Parathyroid adenoma (tissue), 2 donors: ENCODE measurements around the gene SOX13.
A peak's percentile ranks its signal among the peaks of the same experiment; 100 is the strongest.

Experiments used
- H2AFZ ChIP-seq: fragments of 300-600 bp; sonication (generic); one replicate; pipeline ENCODE4 v1.7.0; 2017; ENCODE audit warnings: antibody characterized with exemption, mild to moderate bottlenecking
- H3K27ac ChIP-seq: fragments of 300-600 bp; sonication (generic); one replicate; pipeline ENCODE4 v1.7.0; 2017
- H3K27me3 ChIP-seq: fragments of 300-600 bp; sonication (generic); one replicate; pipeline ENCODE4 v1.7.0; 2017; ENCODE audit warnings: low read length; ENCODE audit not compliant: control insufficient read depth, insufficient read depth
- H3K36me3 ChIP-seq: fragments of 300-600 bp; sonication (generic); one replicate; pipeline ENCODE4 v1.7.0; 2017; ENCODE audit warnings: low read length; ENCODE audit not compliant: control insufficient read depth, insufficient read depth
- H3K4me1 ChIP-seq: fragments of 300-600 bp; sonication (generic); one replicate; pipeline ENCODE4 v1.7.0; 2017; ENCODE audit warnings: control low read depth
- H3K4me2 ChIP-seq: fragments of 300-600 bp; sonication (generic); one replicate; pipeline ENCODE4 v1.7.0; 2017; ENCODE audit warnings: low read length
- H3K4me3 ChIP-seq: fragments of 300-600 bp; sonication (generic); one replicate; pipeline ENCODE4 v1.7.0; 2017; ENCODE audit warnings: low read depth, low read length
- H3K79me2 ChIP-seq: fragments of 300-600 bp; sonication (generic); one replicate; pipeline ENCODE4 v1.7.0; 2017; ENCODE audit warnings: control low read depth
- H3K9ac ChIP-seq: fragments of 300-600 bp; sonication (generic); one replicate; pipeline ENCODE4 v1.7.0; 2017; ENCODE audit warnings: mild to moderate bottlenecking
- H3K9me3 ChIP-seq: fragments of 300-600 bp; sonication (generic); one replicate; pipeline ENCODE4 v1.7.0; 2017; ENCODE audit warnings: low read length; ENCODE audit not compliant: control insufficient read depth
- CTCF ChIP-seq: fragments of 300-600 bp; sonication (generic); IDR thresholded peaks from one replicate; pipeline ENCODE4 v1.7.0; 2017; ENCODE audit warnings: antibody characterized with exemption, mild to moderate bottlenecking
- donor health status: primary hyperparathyroidism.

The SOX13 gene

DNA sequence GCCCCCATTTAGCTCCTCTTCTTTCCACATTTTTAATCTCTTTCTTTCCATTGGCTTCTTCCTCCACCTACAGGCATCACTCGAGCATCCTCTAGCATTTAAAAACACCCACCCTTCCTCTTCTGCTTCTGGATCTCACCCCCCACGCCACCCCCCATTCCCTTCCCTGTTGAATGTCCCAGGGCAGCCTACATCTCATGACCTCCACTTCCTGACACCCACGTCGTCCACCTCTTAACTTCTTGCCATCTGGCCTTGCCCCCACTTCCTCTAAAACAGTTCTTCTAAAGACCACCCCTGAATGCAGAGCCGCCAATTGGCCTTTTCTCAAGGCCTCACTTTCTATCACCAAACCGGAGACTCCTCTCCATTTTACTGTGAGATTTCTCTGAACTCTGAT is 85.0 kb downstream of the SOX13 start:
- Histone ChIP-seq H2AFZ (no peak overlapping the region), H3K4me2 (no peak overlapping the region), H3K27ac (no peak overlapping the region), H3K4me3 (no peak overlapping the region), H3K79me2 (no peaks in the 10 kb centered on the region), H3K27me3 (no peaks in the 10 kb centered on the region), H3K9me3 (no peaks in the 10 kb centered on the region), H3K4me1 (no peaks in the 10 kb centered on the region), H3K36me3 (no peaks in the 10 kb centered on the region), H3K9ac (no peak overlapping the region)
- no peak for TF ChIP-seq CTCF

DNA sequence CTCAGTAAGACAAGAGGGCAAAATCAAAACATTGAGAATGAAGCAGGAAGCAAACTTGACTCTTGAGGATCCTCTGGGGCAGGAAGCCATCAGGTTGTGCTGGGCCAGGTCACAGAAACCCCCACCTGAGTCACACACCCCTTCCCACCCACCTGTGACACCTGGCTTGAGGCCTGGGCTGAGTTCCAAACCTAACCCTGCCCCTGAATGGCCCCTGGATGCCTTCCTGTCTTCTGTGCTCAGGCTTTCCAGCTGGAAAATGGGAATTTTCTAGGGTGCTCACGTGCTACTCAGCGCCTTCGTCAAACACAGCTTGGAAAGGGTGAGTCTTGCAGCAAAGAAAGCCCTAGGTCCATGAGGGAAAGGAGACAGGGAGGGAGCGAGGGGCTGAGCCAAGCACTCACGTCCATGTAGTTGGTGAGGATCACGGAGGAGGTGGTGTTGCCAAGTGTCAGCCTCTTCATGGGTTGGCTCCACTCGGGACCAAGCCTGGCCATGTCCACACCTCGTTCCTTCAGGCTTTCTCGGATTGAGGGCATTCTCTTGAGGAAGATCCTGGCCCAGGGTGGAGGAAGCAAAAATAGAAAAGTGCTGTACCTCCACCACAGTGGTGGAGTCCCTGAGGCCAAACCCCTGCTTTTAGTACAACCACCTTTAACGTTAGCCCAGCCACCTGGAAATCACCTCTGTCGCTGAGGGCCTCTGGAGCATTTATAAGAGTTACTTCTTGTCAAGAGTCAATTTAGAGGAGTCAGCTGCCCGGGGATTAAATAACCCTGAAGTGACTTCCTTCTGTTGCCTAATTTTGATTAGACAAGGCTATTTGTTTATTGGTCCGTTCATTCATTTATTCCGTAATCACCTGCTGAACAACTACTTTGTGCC is 88.9 kb downstream of the SOX13 start:
- H3K27ac ChIP-seq, result no peak overlapping the region
- H3K9me3 ChIP-seq, result no peaks in the 10 kb centered on the region
- H3K9ac ChIP-seq, result no peak overlapping the region
- H3K27me3 ChIP-seq, result no peaks in the 10 kb centered on the region
- no peak overlapping the region for H3K4me3 ChIP-seq
- no peaks in the 10 kb centered on the region for H3K36me3 ChIP-seq
- TF ChIP-seq CTCF, result no peak
- H2AFZ ChIP-seq, result no peak overlapping the region
- H3K79me2 ChIP-seq, result no peaks in the 10 kb centered on the region
- H3K4me2 ChIP-seq, result no peak overlapping the region
- no peaks in the 10 kb centered on the region for H3K4me1 ChIP-seq

- Histone ChIP-seq H3K27ac (no peak overlapping the region), H3K36me3 (no peaks in the 10 kb centered on the region), H3K4me1 (no peaks in the 10 kb centered on the region), H3K9me3 (no peaks in the 10 kb centered on the region), H3K79me2 (no peaks in the 10 kb centered on the region), H2AFZ (no peak overlapping the region), H3K4me2 (no peak overlapping the region), H3K4me3 (no peak overlapping the region), H3K9ac (no peak overlapping the region), H3K27me3 (no peaks in the 10 kb centered on the region)
- peak; percentile 94 for TF ChIP-seq CTCF
Measured at GRCh38 chr1:204162494-204163074, 89.7 kb downstream of the SOX13 start.

DNA sequence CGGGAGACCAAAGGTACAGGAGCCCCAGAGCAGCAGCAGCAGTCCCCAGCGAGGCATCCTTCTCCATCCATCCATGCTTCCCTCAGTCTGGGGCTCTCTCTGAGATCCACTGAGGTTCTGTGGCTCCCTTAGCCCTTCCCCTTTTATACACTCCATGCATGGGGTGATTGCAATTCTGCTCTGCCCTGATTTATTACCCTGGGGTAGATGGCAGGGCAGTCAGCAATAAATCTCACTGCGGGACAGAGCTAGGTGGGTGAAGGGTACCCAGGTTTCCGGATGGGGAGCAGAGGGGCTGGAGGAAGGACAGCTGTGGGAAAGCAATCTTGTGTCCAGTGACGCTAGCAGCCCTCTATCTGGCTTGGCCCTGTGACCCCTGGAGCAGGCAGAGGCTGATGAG is 93.3 kb downstream of the SOX13 start, which contains the start of gene REN:
Gene REN, minus strand, starts transcription at position 119 of the 400 bp plus-strand sequence. Its CDS starts 44 bp downstream, at position 75.
- H3K9ac ChIP-seq, result no peak within 1 kb of the TSS
- no peaks in the 10 kb centered on the region for H3K36me3 ChIP-seq
- H3K9me3 ChIP-seq, result no peaks in the 10 kb centered on the region
- no peak within 1 kb of the TSS for H2AFZ ChIP-seq
- H3K4me3 ChIP-seq, result no peak within 1 kb of the TSS
- TF ChIP-seq CTCF, result no peak
- no peaks in the 10 kb centered on the region for H3K79me2 ChIP-seq
- H3K4me2 ChIP-seq, result no peak within 1 kb of the TSS
- no peaks in the 10 kb centered on the region for H3K27me3 ChIP-seq
- H3K4me1 ChIP-seq, result no peaks in the 10 kb centered on the region
- no peak within 1 kb of the TSS for H3K27ac ChIP-seq
